OCI-LY1 (cell line): Measurements from ENCODE around the gene ASS1.

Experiments used
- CTCF ChIP-seq: fragments of 200-600 bp; sonication (generic), shearing (Covaris generic); IDR thresholded peaks from 2 replicates; pipeline ENCODE4 v1.5.1; 2017; ENCODE audit warnings: mild to moderate bottlenecking, antibody characterized with exemption, low read length, moderate library complexity, mixed read lengths
- EZH2 ChIP-seq: fragments of 200-600 bp; sonication (generic), shearing (Covaris generic); IDR thresholded peaks from 2 replicates; pipeline ENCODE4 v1.8.0; 2017; ENCODE audit warnings: borderline replicate concordance, mixed run types, mild to moderate bottlenecking, antibody characterized with exemption, low read length, moderate library complexity, mixed read lengths

- TF ChIP-seq CTCF, result no peak
- TF ChIP-seq EZH2, result no peak
These were observed 81.6 kb downstream of the ASS1 start for GRCh38 chr9:130526193-130526853.
